ENCODE results near the gene NPIPB9.
"Not testable (repeated sequence)": the region's sequence is repeated elsewhere in the genome, so short reads cannot be mapped to it uniquely, and the experiment has no call there.

- TF ChIP-seq, protein P1, sequence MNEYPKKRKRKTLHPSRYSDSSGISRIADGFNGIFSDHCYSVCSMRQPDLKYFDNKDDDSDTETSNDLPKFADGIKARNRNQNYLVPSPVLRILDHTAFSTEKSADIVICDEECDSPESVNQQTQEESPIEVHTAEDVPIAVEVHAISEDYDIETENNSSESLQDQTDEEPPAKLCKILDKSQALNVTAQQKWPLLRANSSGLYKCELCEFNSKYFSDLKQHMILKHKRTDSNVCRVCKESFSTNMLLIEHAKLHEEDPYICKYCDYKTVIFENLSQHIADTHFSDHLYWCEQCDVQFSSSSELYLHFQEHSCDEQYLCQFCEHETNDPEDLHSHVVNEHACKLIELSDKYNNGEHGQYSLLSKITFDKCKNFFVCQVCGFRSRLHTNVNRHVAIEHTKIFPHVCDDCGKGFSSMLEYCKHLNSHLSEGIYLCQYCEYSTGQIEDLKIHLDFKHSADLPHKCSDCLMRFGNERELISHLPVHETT (tag by site-specific recombination; IDR thresholded peaks at IDR 0.05): not testable (repeated sequence)
- not testable (repeated sequence) for TF ChIP-seq CTCF (tag by site-specific recombination; IDR thresholded peaks at IDR 0.05); ZNF423 (tag by site-specific recombination; IDR thresholded peaks at IDR 0.05); ZFP41 (tag by site-specific recombination; IDR thresholded peaks at IDR 0.05; ENCODE audit: borderline replicate concordance); ZNF449 (tag by site-specific recombination; IDR thresholded peaks at IDR 0.05); ZNF514 (tag by site-specific recombination; IDR thresholded peaks at IDR 0.05); YY1 (tag by site-specific recombination; IDR thresholded peaks at IDR 0.05); ZNF623 (tag by site-specific recombination; IDR thresholded peaks at IDR 0.05); SP2 (tag by site-specific recombination; IDR thresholded peaks at IDR 0.05); ZNF157 (tag by site-specific recombination; IDR thresholded peaks at IDR 0.05); ZNF76 (tag by site-specific recombination; IDR thresholded peaks at IDR 0.05; ENCODE audit: borderline replicate concordance, low read depth); ZNF362 (tag by site-specific recombination; IDR thresholded peaks at IDR 0.05); ZNF692 (tag by site-specific recombination; IDR thresholded peaks at IDR 0.05)
- TF ChIP-seq, protein P2, sequence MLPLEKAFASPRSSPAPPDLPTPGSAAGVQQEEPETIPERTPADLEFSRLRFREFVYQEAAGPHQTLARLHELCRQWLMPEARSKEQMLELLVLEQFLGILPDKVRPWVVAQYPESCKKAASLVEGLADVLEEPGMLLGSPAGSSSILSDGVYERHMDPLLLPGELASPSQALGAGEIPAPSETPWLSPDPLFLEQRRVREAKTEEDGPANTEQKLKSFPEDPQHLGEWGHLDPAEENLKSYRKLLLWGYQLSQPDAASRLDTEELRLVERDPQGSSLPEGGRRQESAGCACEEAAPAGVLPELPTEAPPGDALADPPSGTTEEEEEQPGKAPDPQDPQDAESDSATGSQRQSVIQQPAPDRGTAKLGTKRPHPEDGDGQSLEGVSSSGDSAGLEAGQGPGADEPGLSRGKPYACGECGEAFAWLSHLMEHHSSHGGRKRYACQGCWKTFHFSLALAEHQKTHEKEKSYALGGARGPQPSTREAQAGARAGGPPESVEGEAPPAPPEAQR (tag by site-specific recombination; IDR thresholded peaks at IDR 0.05): not testable (repeated sequence)
Measured at GRCh38 chr16:28820546-28820945, 69.0 kb downstream of the NPIPB9 start.
